Aorta (tissue), 5 donors: ENCODE measurements around the gene NFKBIB. TPM values are rescaled to one million over a fixed set of nuclear protein-coding genes. Genes with fewer than 3 reads are reported as not detected.

Source experiments
- ATAC-seq: fragments of 200-7000 bp; cut with Tn5 transposase; one replicate; pipeline ENCODE4 v1.9.1; 2022; ENCODE audit warnings: moderate library complexity; ENCODE audit not compliant: low FRiP score
- DNase-seq, 2 donors: peaks; one replicate each; pipeline ENCODE4 v3.0.0-alpha.2; 2020
- H3K27ac ChIP-seq, 2 donors: one replicate each; pipeline ENCODE4 v1.5.1; 2013; ENCODE audit warnings: low read length in 2 of 2, mild to moderate bottlenecking in 2 of 2, moderate library complexity in 2 of 2, control low read depth in 1 of 2, inconsistent platforms in 1 of 2, low read depth in 1 of 2
- H3K27me3 ChIP-seq, 2 donors: one replicate each; pipeline ENCODE4 v1.6.1; 2013; ENCODE audit warnings: control low read depth in 1 of 2, low read length in 1 of 2, mild to moderate bottlenecking in 1 of 2, moderate library complexity in 1 of 2; ENCODE audit not compliant: insufficient read depth in 2 of 2, control insufficient read depth in 1 of 2
- H3K36me3 ChIP-seq, 2 donors: one replicate each; pipeline ENCODE4 v1.6.1; 2013; ENCODE audit warnings: control low read depth in 1 of 2, low read length in 1 of 2, mild to moderate bottlenecking in 1 of 2; ENCODE audit not compliant: insufficient read depth in 2 of 2, control insufficient read depth in 1 of 2
- H3K4me1 ChIP-seq, 2 donors: one replicate each; pipeline ENCODE4 v1.6.1; 2013; ENCODE audit warnings: low read length in 2 of 2, control low read depth in 1 of 2, mild to moderate bottlenecking in 1 of 2, moderate library complexity in 1 of 2; ENCODE audit not compliant: insufficient read depth in 2 of 2, control insufficient read depth in 1 of 2
- H3K4me3 ChIP-seq, 2 donors: one replicate each; pipeline ENCODE4 v1.5.1; 2013; ENCODE audit warnings: low read length in 2 of 2, control low read depth in 1 of 2, mild to moderate bottlenecking in 1 of 2
- H3K9me3 ChIP-seq: one replicate; pipeline ENCODE4 v1.6.1; 2013; ENCODE audit warnings: mild to moderate bottlenecking, low read length; ENCODE audit not compliant: control insufficient read depth
- WGBS, 2 donors: extraction: QIAGEN DNeasy Blood & Tissue Kit; methylation state at CpG; one replicate each; pipeline ENCODE4 v1.1.7; 2013; 5-methylcytosine and 5-hydroxymethylcytosine counted together
- intact Hi-C, 2 donors: fragments of 100-400 bp; cut with DNase I; formaldehyde crosslinking; loops; one replicate each; pipeline versions ENCODE4 v1.14.2 to v1.15.0; 2022
- polyA plus RNA-seq, 2 donors: library from polyadenylated mRNA; stranded (reverse); fragments of 200-250 nt; gene quantifications; one replicate each; pipeline ENCODE4 v1.2.3, GENCODE V29; 2013
- total RNA-seq, 2 donors: library from RNA; stranded (reverse); fragmentation: NEBNext Ultra II Directional; extraction: Animal tissue kit (Norgen Biotek cat#: 25700); gene quantifications; one replicate each; pipeline ENCODE4 v1.2.1, GENCODE V29; 2021
- donor health status: healthy with polysubstance abuse.
- donor health status: Bipolar disorder and iron deficiency.
- donor health status: DM: no; HTN: no; CAD: no.
- donor health status: DM: no; HTN: no; CAD: no.
- donor health status: DM: yes; HTN: yes; CAD: no.

NFKBIB gene
- total and polyA plus RNA-seq, 4 donors: 16.0 to 30.1 (median 24.0) TPM

GRCh38 chr19:38946229-38947010, 46.7 kb downstream of the NFKBIB start:
- Histone ChIP-seq H3K4me3 (no peak overlapping the region), H3K36me3 (no peaks in the 10 kb centered on the region), H3K9me3 (no peaks in the 10 kb centered on the region), H3K27me3 (no peaks in the 10 kb centered on the region), H3K27ac (no peak overlapping the region), H3K4me1 (no peaks in the 10 kb centered on the region)
- WGBS, 2 donors: 92 to 93% methylated on average over 11 of the region's 11 CpGs
- DNase-seq (no peak), ATAC-seq (no peak)
- intact Hi-C loops: no loop called here

- H3K27me3 ChIP-seq: no peaks in the 10 kb centered on the region
- no peaks in the 10 kb centered on the region for H3K36me3 ChIP-seq
- no peaks in the 10 kb centered on the region for H3K4me1 ChIP-seq
- no peak overlapping the region for H3K4me3 ChIP-seq
- ATAC-seq (peak; percentile 84), DNase-seq (peak; percentile 90 to 95)
- WGBS, 2 donors: 13 to 16% methylated on average over 72 of the region's 72 CpGs
- intact Hi-C loops: no loop called here
- no peak overlapping the region for H3K27ac ChIP-seq
- no peaks in the 10 kb centered on the region for H3K9me3 ChIP-seq
Measured at GRCh38 chr19:38949580-38950367, 50.0 kb downstream of the NFKBIB start.

- Histone ChIP-seq H3K9me3 (no peaks in the 10 kb centered on the region), H3K4me3 (no peak overlapping the region), H3K4me1 (no peaks in the 10 kb centered on the region), H3K36me3 (no peaks in the 10 kb centered on the region), H3K27me3 (no peaks in the 10 kb centered on the region), H3K27ac (no peak overlapping the region)
- 65 to 78% methylated on average over 3 of the region's 3 CpGs for WGBS, 2 donors
- ATAC-seq: no peak
- DNase-seq: no peak
- intact Hi-C loops: no loop called here
Measured at GRCh38 chr19:38951187-38951586, 51.4 kb downstream of the NFKBIB start.

GRCh38 chr19:38952395-38953165, 52.8 kb downstream of the NFKBIB start:
- Histone ChIP-seq H3K27me3 (no peaks in the 10 kb centered on the region), H3K36me3 (no peaks in the 10 kb centered on the region), H3K4me3 (no peak overlapping the region), H3K27ac (no peak overlapping the region), H3K9me3 (no peaks in the 10 kb centered on the region), H3K4me1 (no peaks in the 10 kb centered on the region)
- DNase-seq: no peak
- WGBS, 2 donors: 84% methylated on average over 13 of the region's 13 CpGs
- intact Hi-C loops: no loop called here
- no peak for ATAC-seq

GRCh38 chr19:38953677-38954076, 53.9 kb downstream of the NFKBIB start:
- intact Hi-C loops: no loop called here
- H3K36me3 ChIP-seq: no peaks in the 10 kb centered on the region
- 81 to 83% methylated on average over 4 of the region's 4 CpGs for WGBS, 2 donors
- H3K27me3 ChIP-seq: no peaks in the 10 kb centered on the region
- no peaks in the 10 kb centered on the region for H3K4me1 ChIP-seq
- no peaks in the 10 kb centered on the region for H3K9me3 ChIP-seq
- DNase-seq (no peak), ATAC-seq (no peak)
- no peak overlapping the region for H3K27ac ChIP-seq
- H3K4me3 ChIP-seq: no peak overlapping the region

- no peaks in the 10 kb centered on the region for H3K27me3 ChIP-seq
- no peaks in the 10 kb centered on the region for H3K9me3 ChIP-seq
- no peak for DNase-seq
- ATAC-seq: no peak
- H3K27ac ChIP-seq: no peak overlapping the region
- H3K36me3 ChIP-seq: no peaks in the 10 kb centered on the region
- 95% methylated on average over 2 of the region's 2 CpGs for WGBS, 2 donors
- no peaks in the 10 kb centered on the region for H3K4me1 ChIP-seq
- intact Hi-C loops: no loop called here
- H3K4me3 ChIP-seq: no peak overlapping the region
Measured at GRCh38 chr19:38956264-38956663, 56.5 kb downstream of the NFKBIB start.

- intact Hi-C loops: no loop called here
- no peak for DNase-seq
- Histone ChIP-seq H3K9me3 (no peaks in the 10 kb centered on the region), H3K4me1 (no peaks in the 10 kb centered on the region), H3K36me3 (no peaks in the 10 kb centered on the region), H3K27ac (no peak overlapping the region), H3K27me3 (no peaks in the 10 kb centered on the region), H3K4me3 (no peak overlapping the region)
- WGBS, 2 donors: 84 to 92% methylated on average over 2 of the region's 2 CpGs
- no peak for ATAC-seq
Measured at GRCh38 chr19:38958301-38958700, 58.5 kb downstream of the NFKBIB start.
